Neural progenitor cell (in vitro differentiated cells): ENCODE measurements around the gene NLGN2. TPM values are rescaled to one million over a fixed set of nuclear protein-coding genes. Genes with fewer than 3 reads are reported as not detected.
A peak's percentile ranks its signal among the peaks of the same experiment; 100 is the strongest.

Experiments
- DNase-seq: peaks from one replicate; pipeline ENCODE4 v3.0.0-alpha.2; 2016; ENCODE audit warnings: low spot score
- H2AFZ ChIP-seq: fragments of 200-600 bp; sonication (generic); replicated peaks from 2 replicates; pipeline ENCODE4 v1.6.1; 2016; ENCODE audit warnings: antibody characterized with exemption
- H3F3A ChIP-seq: fragments of 200-600 bp; sonication (generic); 2 replicates; pipeline ENCODE4 v1.6.1; 2016; ENCODE audit warnings: antibody characterized with exemption, low read depth
- H3K27ac ChIP-seq: fragments of 200-600 bp; sonication (generic); 2 replicates; pipeline ENCODE4 v1.5.1; 2016; ENCODE audit warnings: mild to moderate bottlenecking
- H3K27me3 ChIP-seq: fragments of 200-600 bp; sonication (generic); 2 replicates; pipeline ENCODE4 v1.6.1; 2016; ENCODE audit warnings: mild to moderate bottlenecking, moderate library complexity
- H3K36me3 ChIP-seq: fragments of 200-600 bp; sonication (generic); 2 replicates; pipeline ENCODE4 v1.5.1; 2016
- H3K4me1 ChIP-seq: fragments of 200-600 bp; sonication (generic); 2 replicates; pipeline ENCODE4 v1.6.1; 2016; ENCODE audit warnings: mixed run types
- H3K4me2 ChIP-seq: fragments of 200-600 bp; sonication (generic); 2 replicates; pipeline ENCODE4 v1.6.1; 2016
- H3K4me3 ChIP-seq: fragments of 200-600 bp; sonication (generic); 2 replicates; pipeline ENCODE4 v1.5.1; 2016
- H3K79me2 ChIP-seq: fragments of 200-600 bp; sonication (generic); 2 replicates; pipeline ENCODE4 v1.6.1; 2016; ENCODE audit warnings: low read depth
- H3K9ac ChIP-seq: fragments of 200-600 bp; sonication (generic); 2 replicates; pipeline ENCODE4 v1.6.1; 2016
- H3K9me3 ChIP-seq: fragments of 200-600 bp; sonication (generic); 2 replicates; pipeline ENCODE4 v1.5.1; 2016; ENCODE audit warnings: low read depth
- H4K20me1 ChIP-seq: fragments of 200-600 bp; sonication (generic); 2 replicates; pipeline ENCODE4 v1.6.1; 2016; ENCODE audit warnings: low read depth
- H3K27ac Mint-ChIP-seq: 3 replicates; pipeline ENCODE4 v1.8.0; 2021; ENCODE audit warnings: mixed read lengths
- H3K27me3 Mint-ChIP-seq: 2 replicates; pipeline ENCODE4 v1.8.0; 2022; ENCODE audit warnings: low read depth, mild to moderate bottlenecking, inconsistent platforms, moderate library complexity, mixed read lengths; ENCODE audit not compliant: insufficient read depth
- H3K36me3 Mint-ChIP-seq: 3 replicates; pipeline ENCODE4 v1.8.0; 2021; ENCODE audit warnings: mixed read lengths
- H3K4me1 Mint-ChIP-seq: 3 replicates; pipeline ENCODE4 v1.8.0; 2021; ENCODE audit warnings: mixed read lengths
- H3K4me3 Mint-ChIP-seq: 3 replicates; pipeline ENCODE4 v1.8.0; 2021; ENCODE audit warnings: mild to moderate bottlenecking, moderate library complexity, mixed read lengths
- H3K9me3 Mint-ChIP-seq: 3 replicates; pipeline ENCODE4 v1.8.0; 2020; ENCODE audit warnings: mixed read lengths
- CTCF ChIP-seq: fragments of 200-600 bp; sonication (generic); IDR thresholded peaks from 2 replicates; pipeline ENCODE4 v1.5.1; 2017; ENCODE audit warnings: antibody characterized with exemption, mild to moderate bottlenecking
- EZH2 ChIP-seq: fragments of 200-600 bp; sonication (generic); IDR thresholded peaks from 2 replicates; pipeline ENCODE4 v1.6.1; 2017; ENCODE audit warnings: antibody characterized with exemption, mild to moderate bottlenecking, moderate library complexity
- EZH2phosphoT487 ChIP-seq: fragments of 200-600 bp; sonication (generic); IDR thresholded peaks from 2 replicates; pipeline ENCODE4 v1.6.1; 2017; ENCODE audit warnings: antibody characterized with exemption
- total RNA-seq: library from RNA; depleted of rRNA; stranded (reverse); fragments of >200 nt; gene quantifications from 2 replicates; pipeline ENCODE4 v1.2.3, GENCODE V29; 2015; ENCODE audit warnings: low replicate concordance

NLGN2 gene
- total RNA-seq, 1 donor from 2014 or later, result 13.9 TPM

GRCh38 chr17:7393613-7394451, 13.8 kb upstream of the NLGN2 start:
- Mint-ChIP-seq H3K4me1 (peaks cover 9% of the 10 kb centered on the region), H3K27ac (no peak overlapping the region), H3K36me3 (peaks cover 7% of the 10 kb centered on the region), H3K4me3 (peak overlapping the region; percentile 90), H3K9me3 (no peaks in the 10 kb centered on the region), H3K27me3 (peaks cover 3% of the 10 kb centered on the region)
- H4K20me1 ChIP-seq, result peaks cover 10% of the 10 kb centered on the region
- TF ChIP-seq EZH2 (no peak), CTCF (peak; percentile 40)
- H3K79me2 ChIP-seq, result no peaks in the 10 kb centered on the region
- peaks cover 5% of the 10 kb centered on the region for H3K27me3 ChIP-seq
- H3K9me3 ChIP-seq, result no peaks in the 10 kb centered on the region
- H3K4me1 ChIP-seq, result peaks cover 10% of the 10 kb centered on the region
- DNase-seq, result peak; percentile 85
- H3K4me2 ChIP-seq, result peak overlapping the region; percentile 87
- H3K36me3 ChIP-seq, result no peaks in the 10 kb centered on the region
- peaks cover 13% of the 10 kb centered on the region for H3F3A ChIP-seq
- peak overlapping the region; percentile 90 for H3K4me3 ChIP-seq
- no peak overlapping the region for H3K9ac ChIP-seq
- H3K27ac ChIP-seq, result no peak overlapping the region
- peak overlapping the region; percentile 90 for H2AFZ ChIP-seq

GRCh38 chr17:7394452-7395191, 13.0 kb upstream of the NLGN2 start, which contains the start of gene PLSCR3:
Gene PLSCR3 (minus strand): TSS chr17:7394525. CDS start chr17:7394110, 415 bp downstream.
- Histone ChIP-seq H3K9me3 (no peaks in the 10 kb centered on the region), H3K79me2 (no peaks in the 10 kb centered on the region), H3K27me3 (peaks cover 5% of the 10 kb centered on the region), H3K9ac (no peak within 1 kb of the TSS), H2AFZ (peak within 1 kb of the TSS; percentile 90), H3F3A (peaks cover 16% of the 10 kb centered on the region), H4K20me1 (peaks cover 10% of the 10 kb centered on the region), H3K4me2 (peak within 1 kb of the TSS; percentile 87), H3K27ac (peak within 1 kb of the TSS; percentile 33), H3K4me1 (peaks cover 10% of the 10 kb centered on the region), H3K4me3 (peak within 1 kb of the TSS; percentile 90), H3K36me3 (no peaks in the 10 kb centered on the region)
- TF ChIP-seq CTCF (peak; percentile 59), EZH2phosphoT487 (no peak)
- peaks cover 6% of the 10 kb centered on the region for H3K36me3 Mint-ChIP-seq
- peak; percentile 94 for DNase-seq
- H3K27me3 Mint-ChIP-seq, result peaks cover 5% of the 10 kb centered on the region
- H3K27ac Mint-ChIP-seq, result peak within 1 kb of the TSS; percentile 96
- H3K4me3 Mint-ChIP-seq, result peak within 1 kb of the TSS; percentile 94
- H3K9me3 Mint-ChIP-seq, result no peaks in the 10 kb centered on the region
- H3K4me1 Mint-ChIP-seq, result peaks cover 10% of the 10 kb centered on the region

- Histone ChIP-seq H3K4me2 (no peak overlapping the region), H2AFZ (no peak overlapping the region), H4K20me1 (peaks cover 10% of the 10 kb centered on the region), H3K9me3 (no peaks in the 10 kb centered on the region), H3K27me3 (peaks cover 5% of the 10 kb centered on the region), H3F3A (peaks cover 20% of the 10 kb centered on the region), H3K27ac (no peak overlapping the region), H3K4me3 (no peak overlapping the region), H3K79me2 (no peaks in the 10 kb centered on the region), H3K36me3 (no peaks in the 10 kb centered on the region), H3K4me1 (peaks cover 10% of the 10 kb centered on the region), H3K9ac (no peak overlapping the region)
- TF ChIP-seq EZH2 (no peak), EZH2phosphoT487 (no peak), CTCF (no peak)
- DNase-seq, result no peak
- H3K27me3 Mint-ChIP-seq, result peaks cover 9% of the 10 kb centered on the region
- peak overlapping the region; percentile 48 for H3K4me3 Mint-ChIP-seq
- H3K9me3 Mint-ChIP-seq, result no peaks in the 10 kb centered on the region
- peaks cover 12% of the 10 kb centered on the region for H3K4me1 Mint-ChIP-seq
- H3K27ac Mint-ChIP-seq, result no peak overlapping the region
- H3K36me3 Mint-ChIP-seq, result peaks cover 4% of the 10 kb centered on the region
Measured at GRCh38 chr17:7396147-7396546, 11.5 kb upstream of the NLGN2 start.
